DLD1 (cell line): ENCODE measurements around the gene TXNL4B.

Experiments
- in situ Hi-C: cut with HindIII; loops from 2 replicates; pipeline ENCODE4 v1.10.0; 2017; ENCODE audit warnings: low sequenced_read_pairs

Gene TXNL4B

GRCh38 chr16:72112906-72113615, 19.6 kb upstream of the TXNL4B start:
- in situ Hi-C loops = no loop called here

GRCh38 chr16:72112452-72112792, 19.0 kb upstream of the TXNL4B start:
- in situ Hi-C loops = no loop called here

GRCh38 chr16:72111657-72112451, 18.4 kb upstream of the TXNL4B start:
- in situ Hi-C loops = no loop called here

- in situ Hi-C loops = no loop called here
Measured at GRCh38 chr16:72110662-72111615, 17.5 kb upstream of the TXNL4B start.

GRCh38 chr16:72109966-72110530, 16.6 kb upstream of the TXNL4B start:
- in situ Hi-C loops = loop anchor here (5.0 kb wide), 1 partner anchor 38 kb away; no protein-coding TSS in a partner anchor

- in situ Hi-C loops = loop anchor here (5.0 kb wide), 1 partner anchor 37 kb away; no protein-coding TSS in a partner anchor
Measured at GRCh38 chr16:72109300-72109699, 15.9 kb upstream of the TXNL4B start.

- in situ Hi-C loops = loop anchor here (5.0 kb wide), 1 partner anchor 36 kb away; no protein-coding TSS in a partner anchor
Measured at GRCh38 chr16:72108353-72109102, 15.1 kb upstream of the TXNL4B start.

GRCh38 chr16:72107371-72107770, 14.0 kb upstream of the TXNL4B start:
- in situ Hi-C loops = loop anchor here (5.0 kb wide), 1 partner anchor 35 kb away; no protein-coding TSS in a partner anchor

GRCh38 chr16:72105978-72106377, 12.6 kb upstream of the TXNL4B start:
- in situ Hi-C loops = loop anchor here (5.0 kb wide), 1 partner anchor 34 kb away; no protein-coding TSS in a partner anchor

- in situ Hi-C loops = loop anchor here (5.0 kb wide), 1 partner anchor 33 kb away; no protein-coding TSS in a partner anchor
Measured at GRCh38 chr16:72104905-72105304, 11.5 kb upstream of the TXNL4B start.

- in situ Hi-C loops = no loop called here
Measured at GRCh38 chr16:72101195-72101594, 7.8 kb upstream of the TXNL4B start.

GRCh38 chr16:72099377-72099818, 6.0 kb upstream of the TXNL4B start:
- in situ Hi-C loops = no loop called here

- in situ Hi-C loops = no loop called here
Measured at GRCh38 chr16:72098936-72099335, 5.5 kb upstream of the TXNL4B start.

- in situ Hi-C loops = no loop called here
Measured at GRCh38 chr16:72094266-72094610, 818 bp upstream of the TXNL4B start.

GRCh38 chr16:72092832-72093447, 480 bp downstream of the TXNL4B start:
- in situ Hi-C loops = no loop called here

- in situ Hi-C loops = no loop called here
Measured at GRCh38 chr16:72091217-72091616, 2.2 kb downstream of the TXNL4B start.

- in situ Hi-C loops = no loop called here
Measured at GRCh38 chr16:72085002-72085401, 8.4 kb downstream of the TXNL4B start.

GRCh38 chr16:72084445-72084844, 9.0 kb downstream of the TXNL4B start:
- in situ Hi-C loops = no loop called here

- in situ Hi-C loops = no loop called here
Measured at GRCh38 chr16:72083778-72084404, 9.5 kb downstream of the TXNL4B start.
